WTC11 (cell line): Measurements from ENCODE around the gene MTURN. TPM values are rescaled to one million over a fixed set of nuclear protein-coding genes. Genes with fewer than 3 reads are reported as not detected.
"Not testable (repeated sequence)": the region's sequence is repeated elsewhere in the genome, so short reads cannot be mapped to it uniquely, and the experiment has no call there.

Experiments used
- ATAC-seq: fragments of 200-7000 bp; cut with Tn5 transposase; 2 replicates; pipeline ENCODE4 v1.10.0; 2021; ENCODE audit warnings: mild to moderate bottlenecking, moderate library complexity
- CTCF ChIA-PET: fragments of 300-600 bp; sonication (Branson Sonifier 250); formaldehyde crosslinking; loops from one replicate; lab custom pipeline; 2021; ENCODE audit warnings: antibody characterized with exemption; lab: Charles Lee
- POLR2A ChIA-PET: fragments of 350-600 bp; sonication (Branson Sonifier 250); formaldehyde crosslinking; loops from one replicate; lab custom pipeline; 2021; ENCODE audit warnings: antibody characterized with exemption; lab: Charles Lee
- DNase-seq: peaks from one replicate; pipeline ENCODE4 v3.0.0; 2021; ENCODE audit warnings: low spot score
- H3K27ac Mint-ChIP-seq: 2 replicates; pipeline ENCODE4 v1.8.0; 2021; ENCODE audit warnings: mixed read lengths
- H3K27me3 Mint-ChIP-seq: 2 replicates; pipeline ENCODE4 v1.8.0; 2021; ENCODE audit warnings: low read depth, mild to moderate bottlenecking, moderate library complexity, mixed read lengths
- H3K36me3 Mint-ChIP-seq: 2 replicates; pipeline ENCODE4 v1.8.0; 2021; ENCODE audit warnings: mixed read lengths
- H3K4me1 Mint-ChIP-seq: 2 replicates; pipeline ENCODE4 v1.8.0; 2022; ENCODE audit warnings: mixed read lengths
- H3K4me3 Mint-ChIP-seq: 2 replicates; pipeline ENCODE4 v1.8.0; 2021; ENCODE audit warnings: mild to moderate bottlenecking, moderate library complexity, mixed read lengths
- H3K9me3 Mint-ChIP-seq: 2 replicates; pipeline ENCODE4 v1.8.0; 2021; ENCODE audit warnings: mixed read lengths
- CREB1 ChIP-seq: sonication (generic); formaldehyde crosslinking; IDR thresholded peaks from 2 replicates; pipeline ENCODE4 v1.8.0; 2023; ENCODE audit warnings: mild to moderate bottlenecking, missing genetic modification reagents
- GRHL2 ChIP-seq: fragments of 250-450 bp; sonication (Bioruptor Pico); IDR thresholded peaks from 2 replicates; pipeline ENCODE4 v1.8.0; 2022; ENCODE audit warnings: mild to moderate bottlenecking, moderate library complexity; ENCODE audit not compliant: insufficient replicate concordance, severe bottlenecking
- GTF2I ChIP-seq: fragments of 250-450 bp; sonication (Bioruptor Pico); conservative IDR thresholded peaks from 2 replicates; pipeline ENCODE4 v1.4.0; 2021; ENCODE audit warnings: mild to moderate bottlenecking
- OVOL2 ChIP-seq: fragments of 250-450 bp; sonication (Bioruptor Pico); IDR thresholded peaks from 2 replicates; pipeline ENCODE4 v1.9.0; 2021; ENCODE audit warnings: mild to moderate bottlenecking, borderline replicate concordance
- SMAD4 ChIP-seq: sonication (generic); formaldehyde crosslinking; IDR thresholded peaks from 2 replicates; pipeline ENCODE4 v1.8.0; 2022; ENCODE audit warnings: mild to moderate bottlenecking, missing genetic modification reagents
- ZNF232 ChIP-seq: sonication (generic); formaldehyde crosslinking; IDR thresholded peaks from 2 replicates; pipeline ENCODE4 v1.8.0; 2022; ENCODE audit warnings: mild to moderate bottlenecking, missing genetic modification reagents
- ZNF263 ChIP-seq: sonication (generic); formaldehyde crosslinking; IDR thresholded peaks from 2 replicates; pipeline ENCODE4 v1.8.1; 2022; ENCODE audit warnings: low read depth, mild to moderate bottlenecking, moderate library complexity, missing genetic modification reagents
- ZNF317 ChIP-seq: sonication (generic); formaldehyde crosslinking; IDR thresholded peaks from 2 replicates; pipeline ENCODE4 v1.8.1; 2023; ENCODE audit warnings: low read depth, mild to moderate bottlenecking, moderate library complexity, missing genetic modification reagents, borderline replicate concordance
- ZNF416 ChIP-seq: fragments of 250-450 bp; sonication (Bioruptor Pico); IDR thresholded peaks from 2 replicates; pipeline ENCODE4 v1.9.0; 2021; ENCODE audit warnings: mild to moderate bottlenecking, inconsistent platforms
- ZNF423 ChIP-seq: fragments of 250-450 bp; sonication (Bioruptor Pico); IDR thresholded peaks from 2 replicates; pipeline ENCODE4 v2.1.2; 2022; ENCODE audit warnings: mild to moderate bottlenecking, moderate library complexity
- total RNA-seq: library from RNA; stranded (reverse); gene quantifications from 3 replicates; pipeline ENCODE4 v1.2.3, GENCODE V29; 2021
- TF ChIP-seq, protein P1 (sequence below): sonication (generic); formaldehyde crosslinking; IDR thresholded peaks from 2 replicates; pipeline ENCODE4 v1.8.0; 2023; ENCODE audit warnings: missing genetic modification reagents
- TF ChIP-seq, protein P2 (sequence below): fragments of 250-450 bp; sonication (Bioruptor Pico); IDR thresholded peaks from 2 replicates; pipeline ENCODE4 v1.9.0; 2021; ENCODE audit warnings: mild to moderate bottlenecking
- TF ChIP-seq, protein P3 (sequence below): sonication (generic); formaldehyde crosslinking; IDR thresholded peaks from 2 replicates; pipeline ENCODE4 v1.8.0; 2023; ENCODE audit warnings: mild to moderate bottlenecking, missing genetic modification reagents
- TF ChIP-seq, protein P4 (sequence below): sonication (generic); formaldehyde crosslinking; IDR thresholded peaks from 2 replicates; pipeline ENCODE4 v1.8.1; 2023; ENCODE audit warnings: mild to moderate bottlenecking, missing genetic modification reagents
- TF ChIP-seq, protein P5 (sequence below): fragments of 250-450 bp; sonication (Bioruptor Pico); IDR thresholded peaks from 2 replicates; pipeline ENCODE4 v1.9.0; 2021; ENCODE audit warnings: mild to moderate bottlenecking
- TF ChIP-seq, protein P6 (sequence below): sonication (generic); formaldehyde crosslinking; IDR thresholded peaks from 2 replicates; pipeline ENCODE4 v1.8.1; 2022; ENCODE audit warnings: missing genetic modification reagents, borderline replicate concordance

MTURN gene
- total RNA-seq, 1 experiment from 2014 or later: 5.0 TPM

DNA sequence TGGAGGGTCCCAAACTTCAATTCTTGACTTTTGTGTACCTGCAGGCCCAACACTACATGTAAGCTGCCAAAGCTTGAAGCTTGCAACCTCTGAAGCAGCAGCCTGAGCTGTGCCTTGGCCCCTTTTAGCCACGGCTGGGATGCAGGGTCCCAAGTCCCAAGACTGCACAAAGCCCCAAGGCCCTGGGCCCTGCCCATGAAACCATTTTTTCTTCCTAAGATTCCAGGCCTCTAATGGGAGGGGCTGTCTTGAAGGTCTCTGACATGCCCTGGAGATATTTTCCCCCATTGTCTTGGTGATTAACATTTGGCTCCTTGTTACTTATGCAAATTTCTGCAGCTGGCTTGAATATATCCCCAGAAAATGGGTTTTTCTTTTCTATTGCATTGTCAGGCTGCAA is 52.7 kb downstream of the MTURN start (continued):
- TF ChIP-seq ZNF317 (CRISPR knock-in tag) (no peak), ZNF423 (no peak), CREB1 (no peak), SMAD4 (CRISPR knock-in tag) (no peak), ZNF416 (CRISPR knock-in tag) (no peak), GTF2I (CRISPR knock-in tag) (no peak), GRHL2 (CRISPR knock-in tag) (no peak)
- TF ChIP-seq, protein P1, sequence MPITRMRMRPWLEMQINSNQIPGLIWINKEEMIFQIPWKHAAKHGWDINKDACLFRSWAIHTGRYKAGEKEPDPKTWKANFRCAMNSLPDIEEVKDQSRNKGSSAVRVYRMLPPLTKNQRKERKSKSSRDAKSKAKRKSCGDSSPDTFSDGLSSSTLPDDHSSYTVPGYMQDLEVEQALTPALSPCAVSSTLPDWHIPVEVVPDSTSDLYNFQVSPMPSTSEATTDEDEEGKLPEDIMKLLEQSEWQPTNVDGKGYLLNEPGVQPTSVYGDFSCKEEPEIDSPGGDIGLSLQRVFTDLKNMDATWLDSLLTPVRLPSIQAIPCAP (CRISPR knock-in tag): no peak
- TF ChIP-seq, protein P2, sequence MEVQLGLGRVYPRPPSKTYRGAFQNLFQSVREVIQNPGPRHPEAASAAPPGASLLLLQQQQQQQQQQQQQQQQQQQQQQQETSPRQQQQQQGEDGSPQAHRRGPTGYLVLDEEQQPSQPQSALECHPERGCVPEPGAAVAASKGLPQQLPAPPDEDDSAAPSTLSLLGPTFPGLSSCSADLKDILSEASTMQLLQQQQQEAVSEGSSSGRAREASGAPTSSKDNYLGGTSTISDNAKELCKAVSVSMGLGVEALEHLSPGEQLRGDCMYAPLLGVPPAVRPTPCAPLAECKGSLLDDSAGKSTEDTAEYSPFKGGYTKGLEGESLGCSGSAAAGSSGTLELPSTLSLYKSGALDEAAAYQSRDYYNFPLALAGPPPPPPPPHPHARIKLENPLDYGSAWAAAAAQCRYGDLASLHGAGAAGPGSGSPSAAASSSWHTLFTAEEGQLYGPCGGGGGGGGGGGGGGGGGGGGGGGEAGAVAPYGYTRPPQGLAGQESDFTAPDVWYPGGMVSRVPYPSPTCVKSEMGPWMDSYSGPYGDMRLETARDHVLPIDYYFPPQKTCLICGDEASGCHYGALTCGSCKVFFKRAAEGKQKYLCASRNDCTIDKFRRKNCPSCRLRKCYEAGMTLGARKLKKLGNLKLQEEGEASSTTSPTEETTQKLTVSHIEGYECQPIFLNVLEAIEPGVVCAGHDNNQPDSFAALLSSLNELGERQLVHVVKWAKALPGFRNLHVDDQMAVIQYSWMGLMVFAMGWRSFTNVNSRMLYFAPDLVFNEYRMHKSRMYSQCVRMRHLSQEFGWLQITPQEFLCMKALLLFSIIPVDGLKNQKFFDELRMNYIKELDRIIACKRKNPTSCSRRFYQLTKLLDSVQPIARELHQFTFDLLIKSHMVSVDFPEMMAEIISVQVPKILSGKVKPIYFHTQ (CRISPR knock-in tag): no peak
- TF ChIP-seq, protein P3, sequence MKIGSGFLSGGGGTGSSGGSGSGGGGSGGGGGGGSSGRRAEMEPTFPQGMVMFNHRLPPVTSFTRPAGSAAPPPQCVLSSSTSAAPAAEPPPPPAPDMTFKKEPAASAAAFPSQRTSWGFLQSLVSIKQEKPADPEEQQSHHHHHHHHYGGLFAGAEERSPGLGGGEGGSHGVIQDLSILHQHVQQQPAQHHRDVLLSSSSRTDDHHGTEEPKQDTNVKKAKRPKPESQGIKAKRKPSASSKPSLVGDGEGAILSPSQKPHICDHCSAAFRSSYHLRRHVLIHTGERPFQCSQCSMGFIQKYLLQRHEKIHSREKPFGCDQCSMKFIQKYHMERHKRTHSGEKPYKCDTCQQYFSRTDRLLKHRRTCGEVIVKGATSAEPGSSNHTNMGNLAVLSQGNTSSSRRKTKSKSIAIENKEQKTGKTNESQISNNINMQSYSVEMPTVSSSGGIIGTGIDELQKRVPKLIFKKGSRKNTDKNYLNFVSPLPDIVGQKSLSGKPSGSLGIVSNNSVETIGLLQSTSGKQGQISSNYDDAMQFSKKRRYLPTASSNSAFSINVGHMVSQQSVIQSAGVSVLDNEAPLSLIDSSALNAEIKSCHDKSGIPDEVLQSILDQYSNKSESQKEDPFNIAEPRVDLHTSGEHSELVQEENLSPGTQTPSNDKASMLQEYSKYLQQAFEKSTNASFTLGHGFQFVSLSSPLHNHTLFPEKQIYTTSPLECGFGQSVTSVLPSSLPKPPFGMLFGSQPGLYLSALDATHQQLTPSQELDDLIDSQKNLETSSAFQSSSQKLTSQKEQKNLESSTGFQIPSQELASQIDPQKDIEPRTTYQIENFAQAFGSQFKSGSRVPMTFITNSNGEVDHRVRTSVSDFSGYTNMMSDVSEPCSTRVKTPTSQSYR: no peak
- TF ChIP-seq, protein P4, sequence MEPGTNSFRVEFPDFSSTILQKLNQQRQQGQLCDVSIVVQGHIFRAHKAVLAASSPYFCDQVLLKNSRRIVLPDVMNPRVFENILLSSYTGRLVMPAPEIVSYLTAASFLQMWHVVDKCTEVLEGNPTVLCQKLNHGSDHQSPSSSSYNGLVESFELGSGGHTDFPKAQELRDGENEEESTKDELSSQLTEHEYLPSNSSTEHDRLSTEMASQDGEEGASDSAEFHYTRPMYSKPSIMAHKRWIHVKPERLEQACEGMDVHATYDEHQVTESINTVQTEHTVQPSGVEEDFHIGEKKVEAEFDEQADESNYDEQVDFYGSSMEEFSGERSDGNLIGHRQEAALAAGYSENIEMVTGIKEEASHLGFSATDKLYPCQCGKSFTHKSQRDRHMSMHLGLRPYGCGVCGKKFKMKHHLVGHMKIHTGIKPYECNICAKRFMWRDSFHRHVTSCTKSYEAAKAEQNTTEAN (CRISPR knock-in tag): no peak

DNA sequence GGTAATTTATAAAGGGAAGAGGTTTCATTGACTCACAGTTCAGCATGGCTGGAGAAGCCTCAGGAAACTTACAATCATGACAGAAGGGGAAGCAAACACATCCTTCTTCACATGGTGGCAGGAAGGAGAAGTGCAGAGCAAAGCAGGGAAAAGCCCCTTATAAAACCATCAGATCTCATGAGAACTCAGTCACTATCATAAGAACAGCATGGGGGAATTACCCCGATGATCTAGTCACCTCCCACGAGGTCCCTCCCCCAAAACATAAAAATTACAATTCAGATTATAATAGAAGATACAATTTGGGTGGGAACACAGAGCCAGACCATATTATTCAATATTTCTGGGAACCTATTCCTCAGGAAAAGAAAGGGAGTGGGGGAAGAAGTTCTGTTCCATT is 53.6 kb downstream of the MTURN start:
- ATAC-seq, CTCF ChIA-PET: not testable (repeated sequence)

DNA sequence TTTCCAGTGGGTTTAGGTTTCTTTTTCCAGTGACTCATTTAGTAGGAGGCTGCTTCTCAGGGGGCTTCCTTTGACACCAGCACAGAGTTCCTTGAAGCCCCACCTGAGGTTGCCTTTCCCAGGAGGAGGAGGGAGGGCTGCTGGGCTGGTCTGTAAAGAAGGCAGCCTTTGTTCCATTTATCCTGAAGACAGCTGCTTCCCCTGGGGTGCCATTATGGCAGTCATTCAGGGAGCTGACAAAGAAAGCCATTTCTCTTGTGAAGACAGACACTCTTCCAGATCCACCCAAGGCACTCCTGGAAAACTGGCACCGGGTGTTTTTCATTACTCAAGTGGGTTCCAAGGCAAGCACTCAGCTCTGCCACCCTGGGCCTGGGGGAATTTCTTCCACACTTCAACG is 54.0 kb downstream of the MTURN start:
- H3K36me3 Mint-ChIP-seq: peaks cover 34% of the 10 kb centered on the region
- H3K27ac Mint-ChIP-seq: no peak overlapping the region
- ChIA-PET CTCF (no interaction called here), POLR2A (no interaction called here)
- H3K27me3 Mint-ChIP-seq: peaks cover 15% of the 10 kb centered on the region
- H3K4me1 Mint-ChIP-seq: peaks cover 8% of the 10 kb centered on the region
- H3K4me3 Mint-ChIP-seq: no peak overlapping the region
- TF ChIP-seq, protein P5, sequence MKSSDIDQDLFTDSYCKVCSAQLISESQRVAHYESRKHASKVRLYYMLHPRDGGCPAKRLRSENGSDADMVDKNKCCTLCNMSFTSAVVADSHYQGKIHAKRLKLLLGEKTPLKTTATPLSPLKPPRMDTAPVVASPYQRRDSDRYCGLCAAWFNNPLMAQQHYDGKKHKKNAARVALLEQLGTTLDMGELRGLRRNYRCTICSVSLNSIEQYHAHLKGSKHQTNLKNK (CRISPR knock-in tag): no peak
- TF ChIP-seq, protein P1 (CRISPR knock-in tag): no peak
- TF ChIP-seq, protein P6, sequence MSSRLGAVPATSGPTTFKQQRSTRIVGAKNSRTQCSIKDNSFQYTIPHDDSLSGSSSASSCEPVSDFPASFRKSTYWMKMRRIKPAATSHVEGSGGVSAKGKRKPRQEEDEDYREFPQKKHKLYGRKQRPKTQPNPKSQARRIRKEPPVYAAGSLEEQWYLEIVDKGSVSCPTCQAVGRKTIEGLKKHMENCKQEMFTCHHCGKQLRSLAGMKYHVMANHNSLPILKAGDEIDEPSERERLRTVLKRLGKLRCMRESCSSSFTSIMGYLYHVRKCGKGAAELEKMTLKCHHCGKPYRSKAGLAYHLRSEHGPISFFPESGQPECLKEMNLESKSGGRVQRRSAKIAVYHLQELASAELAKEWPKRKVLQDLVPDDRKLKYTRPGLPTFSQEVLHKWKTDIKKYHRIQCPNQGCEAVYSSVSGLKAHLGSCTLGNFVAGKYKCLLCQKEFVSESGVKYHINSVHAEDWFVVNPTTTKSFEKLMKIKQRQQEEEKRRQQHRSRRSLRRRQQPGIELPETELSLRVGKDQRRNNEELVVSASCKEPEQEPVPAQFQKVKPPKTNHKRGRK (CRISPR knock-in tag): no peak
- no peak for TF ChIP-seq ZNF232 (CRISPR knock-in tag)
- TF ChIP-seq OVOL2 (CRISPR knock-in tag): no peak
- no peak for TF ChIP-seq ZNF263 (CRISPR knock-in tag)
- no peak for TF ChIP-seq GRHL2 (CRISPR knock-in tag)
- ATAC-seq: no peak
- peaks cover 78% of the 10 kb centered on the region for H3K9me3 Mint-ChIP-seq
- DNase-seq: no peak

More for the DNA sequence above, 53.6 kb downstream of the MTURN start:
- H3K4me1 Mint-ChIP-seq, DNase-seq, H3K4me3 Mint-ChIP-seq, POLR2A ChIA-PET, H3K27ac Mint-ChIP-seq: not testable (repeated sequence)
- H3K9me3 Mint-ChIP-seq: peaks cover 77% of the 10 kb centered on the region
- H3K36me3 Mint-ChIP-seq: peaks cover 33% of the 10 kb centered on the region
- H3K27me3 Mint-ChIP-seq: peaks cover 14% of the 10 kb centered on the region
